Measurements from ENCODE around the gene HSPBAP1. TPM values are rescaled to one million over a fixed set of nuclear protein-coding genes. Genes with fewer than 3 reads are reported as not detected.

HSPBAP1 gene
- total and polyA plus RNA-seq, 9 of the 15 experiments (the other 6 are each of a cell fraction or from before 2014, with no cell fraction given), result 2.1 to 4.5 (median 3.4) TPM

- TF ChIP-seq MEIS2 (IDR thresholded peaks at IDR 0.05; ENCODE audit: partially characterized antibody) (peak; percentile 57), FOSL1 (tag; conservative IDR thresholded peaks at IDR 0.05) (peak; percentile 90), POLR2B (IDR thresholded peaks at IDR 0.05; ENCODE audit: low read depth, partially characterized antibody) (no peak), BRD9 (IDR thresholded peaks at IDR 0.05; ENCODE audit: low read depth, partially characterized antibody) (no peak), POLR2AphosphoS5 (IDR thresholded peaks at IDR 0.05; ENCODE audit: control insufficient read depth, insufficient read depth, low read depth, low read length) (no peak), ZNF589 (CRISPR knock-in tag; IDR thresholded peaks at IDR 0.05; ENCODE audit: low read depth) (peak; percentile 63; the same call in 1 of the 2 replicates)
These were observed 48.1 kb downstream of the HSPBAP1 start (continued) for GRCh38 chr3:122745369-122746021.

GRCh38 chr3:122743581-122744120, 50.0 kb downstream of the HSPBAP1 start:
- POLR2A ChIA-PET, result interaction anchor here (0.9 to 1.0 kb wide), 2 partner anchors 11 to 27 kb away, joined by 3 to 4 read pairs; no protein-coding TSS in a partner anchor
- in situ Hi-C loops (cut with MboI), result no loop called here
- TF ChIP-seq NR2C2 (CRISPR knock-in tag; IDR thresholded peaks at IDR 0.05) (no peak), NR2C2 (tag; IDR thresholded peaks at IDR 0.05) (no peak), ZNF445 (CRISPR knock-in tag; IDR thresholded peaks at IDR 0.05; ENCODE audit: low read depth) (no peak), BHLHE40 (IDR thresholded peaks at IDR 0.05; ENCODE audit: low read length) (no peak), BRD9 (IDR thresholded peaks at IDR 0.05; ENCODE audit: low read depth, partially characterized antibody) (no peak), CBFA2T3 (IDR thresholded peaks at IDR 0.05) (peak; percentile 71), FOSL1 (tag; conservative IDR thresholded peaks at IDR 0.05) (peak; percentile 44)

More at GRCh38 chr3:122743581-122744120, 50.0 kb downstream of the HSPBAP1 start:
- ATAC-seq, result no peak
- H3K27ac ChIP-seq (ENCODE audit: extremely low read depth, low read depth, low read length), result no peak overlapping the region
- 0 out of 3 replicates have a peak, but pooled peaks cover 4% of the 10 kb centered on the region for H3K36me3 ChIP-seq (ENCODE audit: control insufficient read depth, insufficient read depth, low read length)
- WGBS (ENCODE audit: insufficient coverage, low coverage, missing lambda C conversion rate), result 33% methylated on average over 3 of the region's 4 CpGs
- no peaks in the 10 kb centered on the region for H3K79me2 ChIP-seq (ENCODE audit: control insufficient read depth, insufficient read depth, low read length)
- H3K9ac ChIP-seq (ENCODE audit: insufficient read depth in 1 of 2, low read depth in 2 of 2, low read length in 2 of 2), result no peak overlapping the region
- peaks cover 0 to 7% of the 10 kb centered on the region in 2 experiments; a peak in 2 of 5 replicates for H3K4me1 ChIP-seq (replicated peaks in 1 of 2; ENCODE audit: control insufficient read depth in 2 of 2, insufficient read depth in 2 of 2, low read length in 2 of 2)
- H3K4me2 ChIP-seq (ENCODE audit: insufficient read depth, low read length), result no peak overlapping the region
- DNase-seq (ENCODE audit: extremely low read depth in 1 of 4, low spot score in 3 of 4), result peak in 1 of 4 experiments; percentile 32
- no peak overlapping the region for H3K4me3 ChIP-seq
- H3K9me3 ChIP-seq (replicated peaks; ENCODE audit: control insufficient read depth, insufficient read depth, low read depth, low read length), result no peaks in the 10 kb centered on the region
- H3K9me1 ChIP-seq (ENCODE audit: control insufficient read depth, insufficient read depth, low read length), result no peaks in the 10 kb centered on the region
- no peaks in the 10 kb centered on the region for H3K27me3 ChIP-seq (ENCODE audit: control insufficient read depth in 2 of 2, insufficient read depth in 2 of 2, low read length in 2 of 2)
- H2AFZ ChIP-seq (ENCODE audit: low read depth, low read length), result no peak overlapping the region
- CTCF ChIA-PET (ENCODE audit: low intra/inter-chr PET ratio), result no interaction called here
- FAIRE-seq, result no peak
- H4K20me1 ChIP-seq (replicated peaks; ENCODE audit: control insufficient read depth, insufficient read depth, low read length), result no peaks in the 10 kb centered on the region
- BruUV-seq (replicated peaks), result no TSS peak
- intact Hi-C loops (cut with micrococcal nuclease), result no loop called here
